GM12878 (cell line): ENCODE data around the gene NOL3.

Source experiments
- BHLHE40 ChIP-seq, 2 experiments: fragments of 450-650 bp in 1 of 2; IDR thresholded peaks; 2 replicates each; pipeline ENCODE4 v1.6.1; 2011 to 2017; ENCODE audit warnings: low read depth in 2 of 2, borderline replicate concordance in 1 of 2, improper control_type of control experiment in 1 of 2, low read length in 1 of 2, mild to moderate bottlenecking in 1 of 2
- CEBPZ ChIP-seq: fragments of 150-350 bp; IDR thresholded peaks from 2 replicates; pipeline ENCODE4 v1.6.1; 2016; ENCODE audit warnings: low read depth, low read length
- CHD2 ChIP-seq: IDR thresholded peaks from 2 replicates; pipeline ENCODE4 v1.6.1; 2011; ENCODE audit warnings: low read depth, low read length, improper control_type of control experiment, borderline replicate concordance
- CREB1 ChIP-seq: IDR thresholded peaks from 2 replicates; pipeline ENCODE4 v1.6.1; 2012; ENCODE audit warnings: low read depth, mild to moderate bottlenecking, inconsistent platforms
- EED ChIP-seq: sonication (generic); IDR thresholded peaks from 2 replicates; pipeline ENCODE4 v1.6.1; 2016; ENCODE audit warnings: antibody characterized with exemption, low read depth
- EP300 ChIP-seq, 2 experiments: fragments of 150-350 bp in 1 of 2; IDR thresholded peaks; 2 replicates each; pipeline ENCODE4 v1.6.1; 2011 to 2012; ENCODE audit warnings: low read depth in 2 of 2, low read length in 2 of 2, borderline replicate concordance in 1 of 2, improper control_type of control experiment in 1 of 2, inconsistent platforms in 1 of 2; ENCODE audit not compliant: control insufficient read depth in 1 of 2
- GATAD2B ChIP-seq: fragments of 450-650 bp; conservative IDR thresholded peaks from 2 replicates; pipeline ENCODE4 v1.6.1; 2017; ENCODE audit warnings: low read depth, mild to moderate bottlenecking, moderate library complexity
- JUND ChIP-seq: IDR thresholded peaks from 2 replicates; pipeline ENCODE4 v1.6.1; 2012; ENCODE audit warnings: low read depth, mild to moderate bottlenecking, low read length, improper control_type of control experiment, moderate library complexity
- NR2C2 ChIP-seq: IDR thresholded peaks from 2 replicates; pipeline ENCODE4 v1.6.1; 2011; ENCODE audit warnings: borderline replicate concordance, low read depth; ENCODE audit not compliant: control insufficient read depth, insufficient read length
- SPI1 ChIP-seq: IDR thresholded peaks from 2 replicates; pipeline ENCODE4 v1.6.1; 2011; ENCODE audit warnings: low read depth, mild to moderate bottlenecking, low read length, moderate library complexity, borderline replicate concordance; ENCODE audit not compliant: insufficient read depth
- TF ChIP-seq, protein P1 (sequence below), 3 experiments: IDR thresholded peaks in 2 of 3; conservative IDR thresholded peaks in 1 of 3; 2 replicates each; pipeline ENCODE4 v1.5.1; 2011; ENCODE audit warnings: low read depth in 3 of 3, low read length in 3 of 3, mild to moderate bottlenecking in 3 of 3, control low read depth in 2 of 3, moderate library complexity in 2 of 3, inconsistent platforms in 1 of 3, mixed read lengths in 1 of 3; ENCODE audit not compliant: control insufficient read depth in 2 of 3, insufficient read depth in 1 of 3; ENCODE audit errors: extremely low read depth in 1 of 3

- TF ChIP-seq NR2C2, result no peak
- TF ChIP-seq EED, result no peak
- TF ChIP-seq JUND, result no peak
- TF ChIP-seq CEBPZ, result no peak
- TF ChIP-seq EP300 (IDR thresholded peaks at IDR 0.05; ENCODE audit: borderline replicate concordance in 1 of 2, control insufficient read depth in 1 of 2, low read depth in 2 of 2, low read length in 2 of 2), result no peak
- TF ChIP-seq, protein P1, sequence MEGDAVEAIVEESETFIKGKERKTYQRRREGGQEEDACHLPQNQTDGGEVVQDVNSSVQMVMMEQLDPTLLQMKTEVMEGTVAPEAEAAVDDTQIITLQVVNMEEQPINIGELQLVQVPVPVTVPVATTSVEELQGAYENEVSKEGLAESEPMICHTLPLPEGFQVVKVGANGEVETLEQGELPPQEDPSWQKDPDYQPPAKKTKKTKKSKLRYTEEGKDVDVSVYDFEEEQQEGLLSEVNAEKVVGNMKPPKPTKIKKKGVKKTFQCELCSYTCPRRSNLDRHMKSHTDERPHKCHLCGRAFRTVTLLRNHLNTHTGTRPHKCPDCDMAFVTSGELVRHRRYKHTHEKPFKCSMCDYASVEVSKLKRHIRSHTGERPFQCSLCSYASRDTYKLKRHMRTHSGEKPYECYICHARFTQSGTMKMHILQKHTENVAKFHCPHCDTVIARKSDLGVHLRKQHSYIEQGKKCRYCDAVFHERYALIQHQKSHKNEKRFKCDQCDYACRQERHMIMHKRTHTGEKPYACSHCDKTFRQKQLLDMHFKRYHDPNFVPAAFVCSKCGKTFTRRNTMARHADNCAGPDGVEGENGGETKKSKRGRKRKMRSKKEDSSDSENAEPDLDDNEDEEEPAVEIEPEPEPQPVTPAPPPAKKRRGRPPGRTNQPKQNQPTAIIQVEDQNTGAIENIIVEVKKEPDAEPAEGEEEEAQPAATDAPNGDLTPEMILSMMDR (IDR thresholded peaks at IDR 0.05 in 2 of 3, conservative IDR thresholded peaks at IDR 0.05 in 1 of 3; ENCODE audit: control insufficient read depth in 2 of 3, extremely low read depth in 1 of 3, insufficient read depth in 1 of 3, low read depth in 3 of 3, low read length in 3 of 3), result no peak
- no peak for TF ChIP-seq CREB1
- no peak for TF ChIP-seq GATAD2B
- TF ChIP-seq SPI1, result no peak
- no peak for TF ChIP-seq BHLHE40 (IDR thresholded peaks at IDR 0.05; ENCODE audit: borderline replicate concordance in 1 of 2, low read depth in 2 of 2, low read length in 1 of 2)
- no peak for TF ChIP-seq CHD2
Observed at GRCh38 chr16:67147437-67148140, 22.7 kb upstream of the NOL3 start.
